Measurements from ENCODE around the gene FHOD3. TPM values are rescaled to one million over a fixed set of nuclear protein-coding genes. Genes with fewer than 3 reads are reported as not detected.

FHOD3 gene
- total and polyA plus RNA-seq, 11 donors: 109 to 532 (median 262) TPM

DNA sequence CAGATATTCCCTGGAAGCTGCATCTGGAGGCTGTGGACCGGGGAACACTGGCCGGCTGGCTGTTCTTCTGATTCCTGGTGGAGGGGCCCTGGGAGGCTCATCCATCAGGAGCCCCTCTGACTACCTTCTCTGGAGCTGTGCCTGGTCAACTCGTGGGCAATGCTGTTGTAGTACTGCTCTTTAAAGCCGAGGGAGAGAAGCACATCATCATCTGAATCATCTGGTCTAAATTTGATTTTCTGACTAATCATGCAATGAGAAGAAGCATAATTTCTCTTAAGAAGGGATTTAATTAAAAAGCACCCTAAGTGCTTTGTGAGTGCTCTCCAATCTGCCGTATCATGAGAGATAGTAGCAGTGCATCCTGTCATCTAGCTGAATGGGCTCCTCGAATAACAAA is 229.5 kb downstream of the FHOD3 start:
- Histone ChIP-seq H3K9me3 (no peaks in the 10 kb centered on the region), H3K4me1 (peaks cover 0 to 44% (median 8%) of the 10 kb centered on the region in 12 donors), H3K4me3 (no peak overlapping the region), H3K27me3 (no peaks in the 10 kb centered on the region), H3K36me3 (no peaks in the 10 kb centered on the region), H3K27ac (no peak overlapping the region)
- ATAC-seq: no peak
- intact Hi-C loops (cut with DNase I): no loop called here
- TF ChIP-seq, protein P1, sequence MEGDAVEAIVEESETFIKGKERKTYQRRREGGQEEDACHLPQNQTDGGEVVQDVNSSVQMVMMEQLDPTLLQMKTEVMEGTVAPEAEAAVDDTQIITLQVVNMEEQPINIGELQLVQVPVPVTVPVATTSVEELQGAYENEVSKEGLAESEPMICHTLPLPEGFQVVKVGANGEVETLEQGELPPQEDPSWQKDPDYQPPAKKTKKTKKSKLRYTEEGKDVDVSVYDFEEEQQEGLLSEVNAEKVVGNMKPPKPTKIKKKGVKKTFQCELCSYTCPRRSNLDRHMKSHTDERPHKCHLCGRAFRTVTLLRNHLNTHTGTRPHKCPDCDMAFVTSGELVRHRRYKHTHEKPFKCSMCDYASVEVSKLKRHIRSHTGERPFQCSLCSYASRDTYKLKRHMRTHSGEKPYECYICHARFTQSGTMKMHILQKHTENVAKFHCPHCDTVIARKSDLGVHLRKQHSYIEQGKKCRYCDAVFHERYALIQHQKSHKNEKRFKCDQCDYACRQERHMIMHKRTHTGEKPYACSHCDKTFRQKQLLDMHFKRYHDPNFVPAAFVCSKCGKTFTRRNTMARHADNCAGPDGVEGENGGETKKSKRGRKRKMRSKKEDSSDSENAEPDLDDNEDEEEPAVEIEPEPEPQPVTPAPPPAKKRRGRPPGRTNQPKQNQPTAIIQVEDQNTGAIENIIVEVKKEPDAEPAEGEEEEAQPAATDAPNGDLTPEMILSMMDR (IDR thresholded peaks at IDR 0.05): no peak
- no peak for TF ChIP-seq POLR2A (IDR thresholded peaks at IDR 0.05)
- DNase-seq: no peak
- whole genome bisulfite sequencing, 4 donors: 58 to 74% (median 67%) methylated on average over 6 of the region's 6 CpGs

DNA sequence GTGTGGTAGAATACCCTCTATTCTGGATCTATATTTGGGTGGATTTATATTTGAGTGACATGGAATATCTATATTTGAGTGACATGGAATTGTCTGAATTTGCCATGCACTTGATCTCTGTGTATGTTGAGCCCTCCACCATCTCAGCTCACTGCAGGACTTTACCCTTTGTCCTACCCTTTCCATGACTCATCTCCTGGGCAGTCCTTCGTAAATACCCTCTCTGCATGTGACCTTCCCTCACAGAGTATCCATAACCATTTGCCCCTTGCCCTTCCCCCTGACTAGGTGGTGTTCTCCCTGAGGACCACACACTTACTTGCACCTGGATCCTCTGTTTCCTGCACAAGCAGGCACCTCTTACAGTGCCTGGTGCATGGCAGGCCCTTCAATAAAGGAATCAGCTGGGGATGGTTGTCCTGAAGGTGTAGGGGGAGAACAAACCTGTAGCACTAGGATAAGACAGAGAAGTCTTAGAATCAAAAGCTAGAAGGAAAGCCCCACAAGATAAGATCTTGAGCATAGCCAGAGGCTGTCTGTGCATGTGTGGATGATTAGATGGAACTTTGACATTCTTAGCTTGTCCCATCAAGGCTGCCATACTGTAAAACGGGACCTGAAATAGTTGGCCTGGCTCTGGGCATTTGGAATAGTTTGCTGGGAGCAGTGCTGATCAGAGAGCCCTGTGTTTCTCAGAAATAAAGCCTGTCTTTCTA is 230.4 kb downstream of the FHOD3 start:
- peak overlapping the region in 3 of 12 donors; percentile 15 to 42 (median 18) for H3K27ac ChIP-seq
- WGBS, 4 donors: 41 to 49% (median 46%) methylated on average over 2 of the region's 2 CpGs
- no peak overlapping the region for H3K4me3 ChIP-seq
- no peak for TF ChIP-seq POLR2A (IDR thresholded peaks at IDR 0.05)
- TF ChIP-seq, protein P1 (IDR thresholded peaks at IDR 0.05): no peak
- DNase-seq (no peak), ATAC-seq (peak in 1 of 4 donors; percentile 35)
- H3K9me3 ChIP-seq: no peaks in the 10 kb centered on the region
- H3K4me1 ChIP-seq: peaks cover 0 to 50% (median 10%) of the 10 kb centered on the region in 12 donors
- intact Hi-C loops (cut with DNase I): no loop called here
- H3K36me3 ChIP-seq: no peaks in the 10 kb centered on the region
- no peaks in the 10 kb centered on the region for H3K27me3 ChIP-seq

DNA sequence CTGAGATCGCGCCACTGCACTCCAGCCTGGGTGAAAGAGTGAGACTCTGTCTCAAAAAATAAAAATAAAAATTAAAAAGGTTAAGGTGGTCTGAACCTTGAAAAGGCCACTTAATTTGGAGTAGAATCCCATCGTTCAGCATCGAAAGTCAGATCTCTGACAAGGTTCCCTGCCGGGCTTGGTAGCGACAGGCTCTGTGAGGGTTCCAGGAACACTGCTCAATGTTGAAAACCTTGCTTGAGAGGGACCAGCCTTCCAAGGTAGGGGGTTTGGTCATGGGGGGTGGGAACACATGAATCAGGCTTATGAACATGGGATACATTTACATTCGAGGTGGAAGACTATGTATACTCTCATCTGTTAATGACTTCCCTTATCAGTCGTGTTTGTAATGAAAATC is 232.2 kb downstream of the FHOD3 start:
- Histone ChIP-seq H3K36me3 (no peaks in the 10 kb centered on the region), H3K9me3 (no peaks in the 10 kb centered on the region), H3K27me3 (no peaks in the 10 kb centered on the region), H3K27ac (no peak overlapping the region), H3K4me3 (no peak overlapping the region), H3K4me1 (peaks cover 0 to 43% (median 7%) of the 10 kb centered on the region in 12 donors)
- 85 to 88% (median 87%) methylated on average over 8 of the region's 8 CpGs for WGBS, 4 donors
- intact Hi-C loops (cut with DNase I): no loop called here
- DNase-seq (no peak), ATAC-seq (no peak)
- TF ChIP-seq, protein P1 (IDR thresholded peaks at IDR 0.05): no peak
- TF ChIP-seq POLR2A (IDR thresholded peaks at IDR 0.05): no peak

DNA sequence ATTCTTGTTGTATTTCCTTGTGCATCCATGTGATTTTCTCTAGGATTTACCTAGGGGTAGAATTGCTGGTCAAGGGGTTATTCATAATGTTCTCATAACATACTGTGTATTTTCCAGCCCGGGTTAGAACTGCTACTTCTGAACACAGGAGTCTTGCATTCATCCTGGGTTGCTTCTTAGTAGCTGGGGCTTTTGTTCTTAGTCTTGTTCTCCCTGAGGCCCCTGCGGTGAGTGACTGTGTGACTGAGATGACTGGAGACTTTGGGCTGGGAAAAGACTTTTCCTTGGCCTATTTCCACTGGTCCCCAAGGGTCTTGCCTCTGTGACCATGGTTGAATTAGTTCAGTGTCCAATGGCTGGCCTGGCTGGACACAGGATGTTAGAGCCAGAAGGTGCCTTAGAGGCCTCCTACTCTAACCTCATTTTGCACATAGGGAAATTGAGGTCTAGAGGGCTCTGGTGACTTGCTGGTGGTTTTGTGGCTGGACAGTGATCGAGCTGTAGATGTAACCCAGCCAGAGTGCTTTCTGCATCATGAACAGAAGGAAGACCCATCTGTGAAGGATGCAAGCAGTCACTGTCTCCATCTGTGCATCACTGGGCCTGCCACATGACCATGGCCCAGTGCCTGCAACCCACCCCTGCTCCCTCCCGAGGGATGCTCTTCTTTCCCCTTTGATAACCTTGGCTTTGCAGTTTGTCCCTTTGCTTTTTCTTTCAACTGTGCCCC is 233.3 kb downstream of the FHOD3 start:
- H3K27me3 ChIP-seq: no peaks in the 10 kb centered on the region
- WGBS, 4 donors: 66 to 78% (median 69%) methylated on average over 4 of the region's 4 CpGs
- intact Hi-C loops (cut with DNase I): no loop called here
- no peaks in the 10 kb centered on the region for H3K36me3 ChIP-seq
- H3K4me3 ChIP-seq: no peak overlapping the region
- no peak for ATAC-seq
- H3K27ac ChIP-seq: no peak overlapping the region
- TF ChIP-seq POLR2A (IDR thresholded peaks at IDR 0.05): no peak
- TF ChIP-seq, protein P1 (IDR thresholded peaks at IDR 0.05): no peak
- DNase-seq: no peak
- H3K4me1 ChIP-seq: peaks cover 0 to 38% (median 7%) of the 10 kb centered on the region in 12 donors
- H3K9me3 ChIP-seq: no peaks in the 10 kb centered on the region
